Spleen (tissue), 7 donors: ENCODE measurements around the gene KCNJ14.

ENCODE experiments used
- POLR2AphosphoS5 ChIP-seq, 3 donors: sonication (generic); formaldehyde crosslinking; IDR thresholded peaks; one replicate each; pipeline ENCODE4 v1.5.1; 2017; ENCODE audit warnings: antibody characterized with exemption in 3 of 3
- TF ChIP-seq, protein P1 (sequence below), 11 experiments: fragments of 200-600 bp in 7 of 11; fragments of 450-650 bp in 4 of 11; sonication (generic) in 4 of 11; IDR thresholded peaks in 8 of 11; conservative IDR thresholded peaks in 3 of 11; 1 replicate in 7 of 11; 2 replicates in 4 of 11; pipeline versions ENCODE4 v1.4.0 to v1.8.0; 2016 to 2021; ENCODE audit warnings: antibody characterized with exemption in 11 of 11, inconsistent platforms in 4 of 11, mild to moderate bottlenecking in 1 of 11
- donor health status: DM: no; HTN: no; CAD: no; lungs with moderate emphysema.
- donor health status: DM: no; HTN: no; CAD: no.
- donor health status: DM: no; HTN: no; CAD: no.

DNA sequence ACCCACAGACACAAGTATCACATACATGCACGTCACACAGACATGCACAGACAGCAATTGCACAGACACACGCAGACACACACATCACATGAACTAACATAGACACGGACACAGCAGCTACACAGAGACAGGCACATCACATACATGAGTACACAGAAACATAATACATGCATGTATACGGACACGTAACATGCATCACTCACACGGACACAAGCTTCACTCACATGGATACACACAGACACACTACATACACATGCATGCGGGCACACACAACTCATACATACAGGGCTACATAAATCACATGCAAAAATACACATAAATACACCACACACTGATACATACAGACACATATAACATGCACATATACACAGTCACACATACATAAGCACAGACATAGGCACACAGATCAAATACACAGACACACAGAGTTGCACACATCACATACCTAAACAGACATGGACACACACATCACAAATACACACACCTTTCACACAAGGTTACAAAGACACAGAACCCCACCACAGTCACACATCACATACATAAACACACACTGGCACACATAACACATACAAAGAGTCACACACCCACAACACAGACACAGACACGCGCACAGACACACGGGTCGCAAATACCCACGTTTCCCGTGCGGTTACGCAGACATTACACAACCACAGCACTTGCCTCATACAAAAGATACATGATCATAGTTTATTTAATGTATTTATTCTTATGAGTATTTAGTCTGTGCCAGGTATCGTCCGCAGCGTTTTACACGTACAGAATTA lies 57.3 kb downstream of the KCNJ14 start:
- TF ChIP-seq POLR2AphosphoS5 (IDR thresholded peaks at IDR 0.05) = no peak
- TF ChIP-seq, protein P1, sequence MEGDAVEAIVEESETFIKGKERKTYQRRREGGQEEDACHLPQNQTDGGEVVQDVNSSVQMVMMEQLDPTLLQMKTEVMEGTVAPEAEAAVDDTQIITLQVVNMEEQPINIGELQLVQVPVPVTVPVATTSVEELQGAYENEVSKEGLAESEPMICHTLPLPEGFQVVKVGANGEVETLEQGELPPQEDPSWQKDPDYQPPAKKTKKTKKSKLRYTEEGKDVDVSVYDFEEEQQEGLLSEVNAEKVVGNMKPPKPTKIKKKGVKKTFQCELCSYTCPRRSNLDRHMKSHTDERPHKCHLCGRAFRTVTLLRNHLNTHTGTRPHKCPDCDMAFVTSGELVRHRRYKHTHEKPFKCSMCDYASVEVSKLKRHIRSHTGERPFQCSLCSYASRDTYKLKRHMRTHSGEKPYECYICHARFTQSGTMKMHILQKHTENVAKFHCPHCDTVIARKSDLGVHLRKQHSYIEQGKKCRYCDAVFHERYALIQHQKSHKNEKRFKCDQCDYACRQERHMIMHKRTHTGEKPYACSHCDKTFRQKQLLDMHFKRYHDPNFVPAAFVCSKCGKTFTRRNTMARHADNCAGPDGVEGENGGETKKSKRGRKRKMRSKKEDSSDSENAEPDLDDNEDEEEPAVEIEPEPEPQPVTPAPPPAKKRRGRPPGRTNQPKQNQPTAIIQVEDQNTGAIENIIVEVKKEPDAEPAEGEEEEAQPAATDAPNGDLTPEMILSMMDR (IDR thresholded peaks at IDR 0.05 in 8 of 11, conservative IDR thresholded peaks at IDR 0.05 in 3 of 11) = peak in 1 of 11 experiments; percentile 11
